Effector memory CD8-positive, alpha-beta T cell (primary cell): ENCODE measurements around the gene ARTN.

Experiments
- ATAC-seq: fragments of 150-1000 bp; cut with Tn5 transposase; replicated peaks from 2 replicates; pipeline ENCODE4 v1.10.0; 2021; ENCODE audit warnings: mild to moderate bottlenecking, moderate library complexity
- DNase-seq, 3 experiments: peaks; one replicate each; pipeline ENCODE4 v3.0.0; 2021
- H3K27ac Mint-ChIP-seq, 2 donors: one replicate each; pipeline ENCODE4 v1.8.0; 2022; ENCODE audit warnings: mild to moderate bottlenecking in 2 of 2, mixed read lengths in 2 of 2, moderate library complexity in 2 of 2
- H3K27me3 Mint-ChIP-seq, 2 donors: one replicate each; pipeline ENCODE4 v1.8.0; 2022; ENCODE audit warnings: mixed read lengths in 2 of 2
- H3K36me3 Mint-ChIP-seq: one replicate; pipeline ENCODE4 v1.8.0; 2022; ENCODE audit warnings: mild to moderate bottlenecking, moderate library complexity, mixed read lengths; ENCODE audit not compliant: insufficient read depth
- H3K4me1 Mint-ChIP-seq, 2 donors: one replicate each; pipeline ENCODE4 v1.8.0; 2022; ENCODE audit warnings: low read depth in 2 of 2, mixed read lengths in 2 of 2
- H3K4me3 Mint-ChIP-seq, 2 donors: one replicate each; pipeline ENCODE4 v1.8.0; 2022; ENCODE audit warnings: mild to moderate bottlenecking in 2 of 2, mixed read lengths in 2 of 2, moderate library complexity in 2 of 2
- H3K9me3 Mint-ChIP-seq, 2 donors: one replicate each; pipeline ENCODE4 v1.8.0; 2022; ENCODE audit warnings: mixed read lengths in 2 of 2

ARTN gene

DNA sequence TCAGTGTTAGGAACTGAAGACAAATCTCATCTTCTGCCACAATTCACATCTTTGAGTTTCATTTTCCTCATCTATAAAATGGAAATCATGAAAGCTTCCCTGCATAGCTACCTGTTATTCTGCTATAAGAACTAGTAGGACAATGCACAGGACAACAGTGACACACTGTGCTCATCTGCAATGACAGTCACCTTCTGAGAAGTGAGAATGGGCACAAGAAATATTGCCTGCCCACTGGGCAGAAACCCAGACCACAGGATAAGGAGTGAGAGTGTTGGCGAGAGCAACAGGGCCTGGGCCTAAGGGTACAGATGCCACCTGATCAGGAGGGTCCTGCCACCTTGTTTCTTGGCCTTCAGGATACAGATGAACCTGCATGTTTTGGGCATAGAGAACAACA, 23.3 kb upstream of the ARTN start:
- no peaks in the 10 kb centered on the region for H3K27me3 Mint-ChIP-seq

DNA sequence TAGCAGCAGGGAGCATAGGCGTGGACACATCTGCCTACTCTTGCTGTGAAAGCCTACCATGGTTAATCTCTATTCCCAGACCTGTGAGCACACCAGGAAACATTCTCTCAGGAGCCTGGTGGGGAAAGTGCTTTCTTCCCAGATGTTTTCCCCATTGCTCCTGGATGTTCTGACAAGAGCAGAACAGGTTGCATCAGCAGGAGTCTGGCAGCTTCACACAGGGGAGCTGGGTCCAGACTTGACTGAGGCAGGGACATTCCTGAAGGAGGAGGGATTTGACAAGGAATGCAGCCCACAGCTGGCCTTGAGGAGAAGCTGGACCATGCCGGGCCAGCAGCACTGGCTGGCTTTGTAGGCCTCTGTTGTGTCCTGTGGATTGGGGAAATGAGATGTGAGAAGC, 21.0 kb upstream of the ARTN start:
- Mint-ChIP-seq H3K9me3 (no peaks in the 10 kb centered on the region), H3K27me3 (no peaks in the 10 kb centered on the region), H3K27ac (peak overlapping the region in 1 of 2 donors; percentile 16), H3K4me1 (no peaks in the 10 kb centered on the region), H3K4me3 (no peak overlapping the region), H3K36me3 (peaks cover 3% of the 10 kb centered on the region)
- no peak for ATAC-seq
- no peak for DNase-seq

More for the DNA sequence above, 23.3 kb upstream of the ARTN start:
- Mint-ChIP-seq H3K4me1 (no peaks in the 10 kb centered on the region), H3K9me3 (no peaks in the 10 kb centered on the region), H3K4me3 (no peak overlapping the region), H3K36me3 (peaks cover 3% of the 10 kb centered on the region), H3K27ac (no peak overlapping the region)
- no peak for DNase-seq
- ATAC-seq, result no peak

DNA sequence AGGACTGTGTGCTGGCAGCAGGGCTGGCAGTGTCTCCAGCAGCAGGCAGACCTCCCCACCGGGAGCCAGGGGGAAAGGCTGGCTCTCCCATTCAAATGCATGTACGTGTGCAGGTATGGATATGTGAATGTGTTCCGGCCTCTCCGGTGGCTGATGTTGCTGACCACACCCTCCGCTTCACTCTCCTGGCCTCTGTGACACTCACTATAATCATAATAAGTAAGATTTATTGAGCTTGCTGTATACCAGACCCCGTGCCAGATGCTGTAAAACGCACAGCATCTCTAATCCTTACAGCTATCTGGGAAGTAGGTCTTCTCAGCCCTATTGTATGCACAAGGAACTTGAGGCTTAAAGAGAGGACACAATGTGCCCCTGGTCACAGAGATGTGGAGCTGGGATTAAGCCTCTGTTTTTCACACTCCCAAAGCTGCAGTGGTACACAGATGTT, 20.5 kb upstream of the ARTN start:
- Mint-ChIP-seq H3K27ac (peak overlapping the region in 1 of 2 donors; percentile 16), H3K27me3 (no peaks in the 10 kb centered on the region), H3K36me3 (peaks cover 3% of the 10 kb centered on the region), H3K9me3 (no peaks in the 10 kb centered on the region), H3K4me3 (no peak overlapping the region), H3K4me1 (no peaks in the 10 kb centered on the region)
- DNase-seq (no peak), ATAC-seq (no peak)

DNA sequence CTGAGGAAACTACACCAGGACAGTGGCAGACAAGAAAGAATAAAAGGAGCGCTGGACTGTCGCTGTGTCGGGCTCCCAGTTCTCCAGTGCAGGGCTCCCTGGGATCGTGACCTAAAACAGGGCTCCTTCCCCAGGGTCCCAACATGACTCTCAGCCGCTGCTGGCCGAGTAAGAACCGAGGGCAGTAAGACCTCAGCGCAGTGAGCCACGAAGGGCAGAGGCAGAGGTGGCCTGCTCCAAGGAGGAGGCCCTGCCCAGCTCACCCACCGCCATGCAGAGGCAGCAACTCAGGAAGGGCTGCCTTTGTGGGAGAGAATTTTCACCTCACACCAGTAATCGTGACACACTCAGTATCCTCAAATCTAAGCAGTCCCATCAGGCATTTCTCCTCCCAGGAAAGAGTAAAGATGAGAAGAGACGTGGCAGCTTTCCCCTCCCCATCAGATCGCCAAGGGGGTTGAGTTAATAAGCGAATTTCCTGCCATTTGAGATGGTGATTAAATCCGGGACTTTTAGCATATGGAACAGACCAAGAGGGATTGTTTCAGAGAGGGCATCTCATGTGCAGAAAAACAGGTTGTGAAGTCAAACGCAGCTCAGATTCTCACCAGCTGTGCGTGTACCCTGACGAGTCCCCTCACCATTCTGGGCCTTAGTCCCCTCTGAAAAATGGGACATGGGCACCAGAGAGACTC, 19.8 kb upstream of the ARTN start:
- no peaks in the 10 kb centered on the region for H3K9me3 Mint-ChIP-seq
- peaks cover 3% of the 10 kb centered on the region for H3K36me3 Mint-ChIP-seq
- H3K4me3 Mint-ChIP-seq, result no peak overlapping the region
- DNase-seq (no peak), ATAC-seq (no peak)
- no peak overlapping the region for H3K27ac Mint-ChIP-seq
- no peaks in the 10 kb centered on the region for H3K4me1 Mint-ChIP-seq
- H3K27me3 Mint-ChIP-seq, result no peaks in the 10 kb centered on the region

DNA sequence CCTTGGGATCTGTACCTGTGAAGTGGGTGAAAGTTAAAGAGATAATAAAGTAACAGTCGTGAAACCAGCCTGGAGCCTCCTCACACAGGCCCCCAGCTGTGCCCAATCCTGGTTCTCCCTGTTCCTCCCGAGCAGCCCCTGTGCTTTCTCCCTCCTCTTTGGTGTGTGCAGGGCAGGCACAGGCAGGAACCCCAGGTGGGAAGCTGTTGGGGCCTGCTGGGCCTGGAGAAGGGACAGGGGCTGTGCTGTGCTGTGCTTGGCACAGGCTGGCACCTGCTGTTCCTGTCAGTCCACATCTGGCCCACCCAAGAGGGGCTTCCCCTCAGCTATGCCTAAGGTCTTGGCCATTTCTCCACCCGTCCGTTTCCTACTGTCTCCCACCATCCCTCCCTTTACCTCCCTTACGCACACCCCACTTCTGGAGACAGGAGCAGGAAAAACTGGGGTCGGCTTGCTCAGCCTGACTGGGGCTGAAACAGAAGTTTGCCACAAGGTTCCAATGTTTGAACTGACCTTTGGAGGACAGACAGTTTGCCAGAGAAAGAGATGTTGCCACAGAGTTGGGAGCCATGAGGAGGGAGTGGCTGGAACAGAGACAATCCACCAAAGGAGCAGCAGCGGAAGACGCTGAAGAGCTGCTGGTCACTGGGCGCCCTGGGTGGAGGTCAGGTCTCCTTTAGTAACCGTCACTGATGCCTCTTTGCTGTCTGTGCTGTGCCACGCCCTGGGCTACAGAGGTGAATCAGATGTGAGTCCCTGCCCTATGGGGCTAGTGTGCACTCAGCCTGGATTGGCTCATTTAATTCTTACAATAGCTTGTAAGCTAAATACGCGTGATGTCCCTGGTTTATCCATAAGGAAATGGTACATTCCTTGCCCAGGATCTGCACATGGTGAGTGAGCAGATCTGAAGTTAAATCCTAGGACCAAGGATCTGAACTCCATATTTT, 18.8 kb upstream of the ARTN start:
- H3K36me3 Mint-ChIP-seq, result peaks cover 3% of the 10 kb centered on the region
- H3K27ac Mint-ChIP-seq, result no peak overlapping the region
- no peak overlapping the region for H3K4me3 Mint-ChIP-seq
- H3K9me3 Mint-ChIP-seq, result no peaks in the 10 kb centered on the region
- ATAC-seq, result no peak
- H3K27me3 Mint-ChIP-seq, result no peaks in the 10 kb centered on the region
- H3K4me1 Mint-ChIP-seq, result peaks cover 0 to 2% of the 10 kb centered on the region in 2 donors
- no peak for DNase-seq

DNA sequence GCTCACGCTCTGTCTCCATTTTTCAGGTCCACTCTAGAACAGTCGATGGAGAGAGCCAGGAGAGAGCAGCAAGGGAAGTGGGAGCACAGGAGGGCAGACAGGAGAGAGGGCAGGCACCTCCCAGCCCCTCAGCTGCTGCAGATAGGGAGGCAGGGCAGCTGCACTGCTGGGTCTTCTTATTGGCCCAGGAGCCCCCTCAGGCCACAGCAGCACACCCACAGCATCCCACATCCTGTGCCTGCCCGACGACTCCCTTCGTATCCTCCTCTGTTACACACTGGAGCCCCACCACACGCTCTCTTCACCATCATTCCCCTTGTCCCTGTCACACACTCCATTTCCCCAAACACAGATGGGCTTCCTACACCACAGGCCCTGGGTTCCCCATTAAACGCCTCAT, 13.7 kb upstream of the ARTN start:
- Mint-ChIP-seq H3K27me3 (no peaks in the 10 kb centered on the region), H3K4me1 (peaks cover 0 to 2% of the 10 kb centered on the region in 2 donors), H3K4me3 (no peak overlapping the region), H3K9me3 (no peaks in the 10 kb centered on the region), H3K36me3 (no peaks in the 10 kb centered on the region), H3K27ac (no peak overlapping the region)
- DNase-seq (no peak), ATAC-seq (no peak)

DNA sequence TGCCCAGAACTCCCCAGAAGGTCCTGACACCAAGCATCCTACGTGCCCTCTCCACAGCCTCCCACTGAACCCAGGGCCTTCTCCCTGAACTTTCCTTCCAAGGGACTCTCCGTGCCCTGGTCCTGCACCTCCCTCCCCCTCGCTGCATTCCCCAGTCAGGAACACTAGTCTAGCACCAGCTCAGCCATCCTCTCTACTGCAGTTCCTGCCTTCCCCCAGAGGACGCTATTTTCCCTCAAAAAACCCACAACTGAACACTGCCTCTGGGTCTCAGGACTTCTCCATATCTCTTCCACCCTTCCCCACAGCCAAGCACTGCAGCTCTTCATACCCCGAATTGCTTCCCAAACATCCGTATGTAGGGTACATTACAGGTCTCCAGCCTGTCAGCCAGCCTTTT, 12.6 kb upstream of the ARTN start:
- Mint-ChIP-seq H3K4me1 (peaks cover 0 to 2% of the 10 kb centered on the region in 2 donors), H3K27ac (no peak overlapping the region)

DNA sequence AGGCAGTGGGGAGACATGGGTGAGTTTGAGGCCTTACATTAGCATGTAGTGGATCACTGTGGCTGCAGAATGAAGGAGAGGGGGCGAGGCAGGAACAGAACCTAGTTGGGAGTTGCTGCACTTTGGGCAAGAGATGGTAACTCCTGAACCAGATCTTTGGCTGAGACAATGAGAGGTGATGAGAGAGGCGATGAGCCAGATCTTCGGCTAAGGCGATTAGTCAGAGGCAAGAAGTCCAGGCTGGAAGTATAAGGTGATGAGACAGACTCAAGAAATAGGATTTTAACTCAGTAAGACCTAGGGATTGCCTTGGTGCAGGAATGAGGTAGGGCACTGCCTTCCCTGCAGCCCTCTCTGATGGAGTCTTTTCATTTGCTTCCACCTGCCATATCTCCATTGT, 9.1 kb upstream of the ARTN start:
- H3K9me3 Mint-ChIP-seq, result no peaks in the 10 kb centered on the region
- H3K4me3 Mint-ChIP-seq, result no peak overlapping the region
- DNase-seq (no peak), ATAC-seq (no peak)
- no peaks in the 10 kb centered on the region for H3K27me3 Mint-ChIP-seq
- peak overlapping the region in 1 of 2 donors; percentile 2 for H3K27ac Mint-ChIP-seq
- no peaks in the 10 kb centered on the region for H3K4me1 Mint-ChIP-seq
- H3K36me3 Mint-ChIP-seq, result peaks cover under 1% of the 10 kb centered on the region

More for the DNA sequence above, 12.6 kb upstream of the ARTN start:
- Mint-ChIP-seq H3K9me3 (no peaks in the 10 kb centered on the region), H3K36me3 (no peaks in the 10 kb centered on the region), H3K27me3 (no peaks in the 10 kb centered on the region), H3K4me3 (no peak overlapping the region)
- ATAC-seq (no peak), DNase-seq (no peak)

DNA sequence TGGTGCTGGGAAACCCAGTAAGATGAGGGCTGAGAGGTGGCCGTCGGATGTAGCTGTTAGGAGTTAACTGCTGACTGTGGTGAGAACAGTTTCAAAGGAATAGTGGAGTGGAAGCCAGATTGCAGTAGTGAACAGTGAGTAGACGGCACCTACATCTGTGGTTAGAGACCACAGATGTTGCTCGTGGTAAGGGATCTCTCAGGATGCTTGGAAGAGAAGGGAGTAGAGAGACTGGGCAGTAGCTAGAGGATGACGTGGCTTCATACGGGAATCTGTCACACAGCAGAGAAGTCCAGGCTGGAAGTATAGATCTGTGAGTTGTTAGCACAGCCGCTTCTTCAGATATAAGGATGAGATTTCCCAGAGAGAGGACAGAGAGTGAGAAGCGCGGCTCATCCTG, 7.8 kb upstream of the ARTN start:
- no peak overlapping the region for H3K4me3 Mint-ChIP-seq
- no peak overlapping the region for H3K27ac Mint-ChIP-seq
- no peaks in the 10 kb centered on the region for H3K9me3 Mint-ChIP-seq
- DNase-seq (no peak), ATAC-seq (no peak)
- H3K4me1 Mint-ChIP-seq, result no peaks in the 10 kb centered on the region
- H3K27me3 Mint-ChIP-seq, result no peaks in the 10 kb centered on the region
- H3K36me3 Mint-ChIP-seq, result peaks cover 3% of the 10 kb centered on the region

DNA sequence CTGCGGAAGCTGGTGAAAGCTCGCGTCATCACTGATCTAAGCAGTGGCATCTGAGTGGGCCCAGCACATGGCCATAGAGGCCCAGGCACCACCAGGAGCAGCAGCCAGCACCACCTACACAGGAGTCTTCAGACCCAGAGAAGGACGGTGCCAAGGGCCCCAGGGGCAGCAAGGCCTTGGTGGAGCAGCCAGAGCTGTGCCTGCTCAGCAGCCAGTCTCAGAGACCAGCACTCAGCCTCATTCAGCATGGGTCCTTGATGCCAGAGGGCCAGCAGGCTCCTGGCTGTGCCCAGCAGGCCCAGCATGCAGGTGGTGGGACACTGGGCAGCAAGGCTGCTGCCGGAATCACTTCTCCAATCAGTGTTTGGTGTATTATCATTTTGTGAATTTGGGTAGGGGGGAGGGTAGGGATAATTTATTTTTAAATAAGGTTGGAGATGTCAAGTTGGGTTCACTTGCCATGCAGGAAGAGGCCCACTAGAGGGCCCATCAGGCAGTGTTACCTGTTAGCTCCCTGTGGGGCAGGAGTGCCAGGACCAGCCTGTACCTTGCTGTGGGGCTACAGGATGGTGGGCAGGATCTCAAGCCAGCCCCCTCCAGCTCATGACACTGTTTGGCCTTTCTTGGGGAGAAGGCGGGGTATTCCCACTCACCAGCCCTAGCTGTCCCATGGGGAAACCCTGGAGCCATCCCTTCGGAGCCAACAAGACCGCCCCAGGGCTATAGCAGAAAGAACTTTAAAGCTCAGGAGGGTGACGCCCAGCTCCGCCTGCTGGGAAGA, 3.2 kb upstream of the ARTN start:
- Mint-ChIP-seq H3K4me1 (peaks cover 0 to 10% of the 10 kb centered on the region in 2 donors), H3K27ac (no peak overlapping the region), H3K4me3 (no peak overlapping the region), H3K27me3 (peaks cover 2 to 30% of the 10 kb centered on the region in 2 donors), H3K36me3 (peaks cover 7% of the 10 kb centered on the region), H3K9me3 (no peaks in the 10 kb centered on the region)
- DNase-seq (no peak), ATAC-seq (no peak)

DNA sequence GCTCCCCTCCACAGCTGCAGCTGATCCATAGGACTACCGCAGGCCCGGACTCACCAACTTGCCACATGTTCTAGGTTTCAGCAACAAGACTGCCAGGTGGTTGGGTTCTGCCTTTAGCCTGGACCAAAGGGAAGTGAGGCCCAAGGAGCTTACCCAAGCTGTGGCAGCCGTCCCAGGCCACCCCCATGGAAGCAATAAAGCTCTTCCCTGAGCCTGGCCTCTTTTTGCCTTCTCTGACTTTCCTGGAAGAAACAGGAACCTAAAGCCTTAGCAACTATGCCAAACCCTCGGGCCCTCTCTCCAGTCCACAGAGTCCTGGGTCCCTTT, 2.7 kb upstream of the ARTN start:
- no peak overlapping the region for H3K27ac Mint-ChIP-seq
- no peaks in the 10 kb centered on the region for H3K9me3 Mint-ChIP-seq
- peaks cover 0 to 10% of the 10 kb centered on the region in 2 donors for H3K4me1 Mint-ChIP-seq
- ATAC-seq, result no peak
- no peak for DNase-seq
- H3K27me3 Mint-ChIP-seq, result peaks cover 6 to 35% of the 10 kb centered on the region in 2 donors
- H3K36me3 Mint-ChIP-seq, result peaks cover 7% of the 10 kb centered on the region
- H3K4me3 Mint-ChIP-seq, result no peak overlapping the region

DNA sequence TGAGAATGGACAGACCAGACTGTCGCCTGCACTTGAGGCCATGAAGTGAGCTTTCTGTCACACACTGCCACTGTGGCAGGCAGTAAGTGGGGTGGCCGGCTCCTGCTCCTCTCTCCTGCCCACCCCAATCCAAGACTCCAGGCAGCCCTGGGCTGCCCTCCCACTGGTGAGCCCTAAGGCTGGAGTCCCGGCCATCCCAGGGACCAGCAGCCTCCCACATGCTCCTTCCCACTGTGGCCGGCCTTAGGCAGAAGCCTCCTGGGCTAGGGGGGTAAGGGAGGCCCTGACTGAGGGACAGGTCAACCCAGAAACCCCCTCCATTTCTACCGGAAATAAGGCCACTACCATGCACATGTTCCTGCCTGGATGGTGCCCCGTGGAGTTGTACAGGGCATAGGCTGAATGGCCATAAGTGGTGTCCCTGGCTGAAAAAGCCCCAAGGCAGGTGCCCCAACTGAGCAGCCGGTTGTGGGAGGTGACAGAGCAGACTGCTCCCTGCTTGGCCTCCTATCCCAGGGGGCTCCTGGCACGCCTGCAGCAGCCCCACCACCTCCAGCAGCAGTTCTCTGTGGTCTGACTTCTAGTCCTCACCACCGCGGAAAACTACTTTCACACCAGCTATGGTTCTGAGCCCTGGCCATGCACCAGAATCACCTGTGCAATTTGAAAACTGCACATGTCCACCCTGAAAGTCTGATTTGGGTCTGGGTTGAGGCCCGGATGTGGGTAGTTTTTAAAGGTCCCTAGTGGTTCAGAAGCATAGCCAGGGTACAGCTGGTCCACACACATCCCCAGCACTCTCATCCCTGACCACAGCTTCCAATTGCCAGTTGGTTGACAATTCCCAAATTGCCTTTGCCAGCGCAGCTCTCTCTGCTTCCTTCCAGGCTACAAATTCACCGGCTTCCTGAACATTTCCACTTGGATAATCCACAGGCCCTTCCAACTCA, 1.6 kb upstream of the ARTN start:
- Mint-ChIP-seq H3K36me3 (peaks cover 7% of the 10 kb centered on the region), H3K27ac (peak overlapping the region in 1 of 2 donors; percentile 3), H3K4me3 (no peak overlapping the region), H3K4me1 (peaks cover 0 to 10% of the 10 kb centered on the region in 2 donors), H3K9me3 (no peaks in the 10 kb centered on the region), H3K27me3 (peaks cover 6 to 42% of the 10 kb centered on the region in 2 donors)
- no peak for DNase-seq
- no peak for ATAC-seq
